Cardiac fibroblast (primary cell): ENCODE measurements around the gene HLTF.

Experiments used
- DNase-seq, 2 donors: peaks; one replicate each; pipeline versions ENCODE4 v3.0.0 to v3.0.0-alpha.2; 2010; ENCODE audit warnings: low read depth in 2 of 2
- H3K4me3 ChIP-seq, 2 donors: replicated peaks in 1 of 2; 1 replicate in 1 of 2; 2 replicates in 1 of 2; pipeline ENCODE4 v1.5.1; 2011; ENCODE audit warnings: low read depth in 2 of 2, low read length in 2 of 2, mild to moderate bottlenecking in 2 of 2, moderate library complexity in 1 of 2
- TF ChIP-seq, protein P1 (sequence below): IDR thresholded peaks from one replicate; pipeline ENCODE4 v1.5.1; 2011; ENCODE audit warnings: low read depth, mild to moderate bottlenecking, low read length, inconsistent platforms

Gene HLTF

DNA sequence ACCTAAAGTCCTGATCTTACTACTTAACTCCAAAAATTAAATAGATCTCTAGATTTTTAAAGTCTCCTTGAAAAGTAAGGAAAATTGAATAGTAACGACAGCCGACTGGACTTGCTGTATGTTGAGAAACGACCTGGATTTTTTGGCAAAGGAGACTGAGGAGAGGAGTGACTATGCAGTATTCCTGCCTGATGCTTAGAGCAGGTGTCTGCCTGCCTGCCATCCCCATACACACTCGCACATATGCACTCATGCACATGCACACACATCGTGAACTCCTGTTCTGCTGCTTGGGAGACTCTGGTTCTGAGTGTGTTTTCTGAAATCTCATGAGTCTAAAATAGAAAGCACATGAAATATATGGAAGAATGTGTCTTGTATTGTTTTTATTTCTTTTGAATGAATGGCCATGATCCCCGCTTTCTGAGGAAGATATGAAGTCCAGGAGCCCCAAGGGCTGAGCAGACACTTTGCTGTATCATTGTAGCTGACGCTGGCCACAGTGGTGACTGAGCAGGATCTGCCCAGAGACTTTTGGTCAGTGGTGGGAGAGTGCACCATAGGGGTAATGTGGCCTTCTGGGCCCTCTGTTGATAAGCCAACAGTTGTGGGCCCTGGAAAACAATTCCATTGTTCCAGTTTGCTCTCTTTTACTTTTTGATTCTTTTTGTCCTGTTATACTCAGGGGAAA, 78.6 kb downstream of the HLTF start:
- no peak for DNase-seq
- TF ChIP-seq, protein P1, sequence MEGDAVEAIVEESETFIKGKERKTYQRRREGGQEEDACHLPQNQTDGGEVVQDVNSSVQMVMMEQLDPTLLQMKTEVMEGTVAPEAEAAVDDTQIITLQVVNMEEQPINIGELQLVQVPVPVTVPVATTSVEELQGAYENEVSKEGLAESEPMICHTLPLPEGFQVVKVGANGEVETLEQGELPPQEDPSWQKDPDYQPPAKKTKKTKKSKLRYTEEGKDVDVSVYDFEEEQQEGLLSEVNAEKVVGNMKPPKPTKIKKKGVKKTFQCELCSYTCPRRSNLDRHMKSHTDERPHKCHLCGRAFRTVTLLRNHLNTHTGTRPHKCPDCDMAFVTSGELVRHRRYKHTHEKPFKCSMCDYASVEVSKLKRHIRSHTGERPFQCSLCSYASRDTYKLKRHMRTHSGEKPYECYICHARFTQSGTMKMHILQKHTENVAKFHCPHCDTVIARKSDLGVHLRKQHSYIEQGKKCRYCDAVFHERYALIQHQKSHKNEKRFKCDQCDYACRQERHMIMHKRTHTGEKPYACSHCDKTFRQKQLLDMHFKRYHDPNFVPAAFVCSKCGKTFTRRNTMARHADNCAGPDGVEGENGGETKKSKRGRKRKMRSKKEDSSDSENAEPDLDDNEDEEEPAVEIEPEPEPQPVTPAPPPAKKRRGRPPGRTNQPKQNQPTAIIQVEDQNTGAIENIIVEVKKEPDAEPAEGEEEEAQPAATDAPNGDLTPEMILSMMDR, result no peak
- no peak overlapping the region for H3K4me3 ChIP-seq

DNA sequence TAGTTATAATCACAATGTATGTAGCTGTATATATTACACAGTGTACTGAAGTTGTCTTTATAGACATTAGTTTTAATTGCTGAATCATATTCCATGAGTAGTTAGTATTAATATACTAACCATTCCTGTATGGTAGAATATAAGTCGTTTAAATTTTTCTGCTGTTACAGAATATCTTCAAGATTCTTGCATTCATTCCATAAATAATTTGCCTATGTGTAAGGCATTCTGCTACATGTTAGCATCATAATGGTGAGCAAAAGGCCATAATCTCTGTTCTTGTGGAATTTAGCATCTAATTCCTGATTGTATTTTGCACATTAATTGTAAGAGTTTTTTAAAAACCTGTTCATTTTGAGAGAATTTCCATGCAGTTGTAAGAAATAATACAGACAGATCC, 80.9 kb downstream of the HLTF start:
- peak in 1 of 2 donors; percentile 53 for DNase-seq
- TF ChIP-seq, protein P1, result no peak
- H3K4me3 ChIP-seq, result no peak overlapping the region

GRCh38 chr3:149004622-149005021, 81.7 kb downstream of the HLTF start:
- H3K4me3 ChIP-seq, result no peak overlapping the region
- DNase-seq, result peak in 1 of 2 donors; percentile 64
- TF ChIP-seq, protein P1, result no peak

DNA sequence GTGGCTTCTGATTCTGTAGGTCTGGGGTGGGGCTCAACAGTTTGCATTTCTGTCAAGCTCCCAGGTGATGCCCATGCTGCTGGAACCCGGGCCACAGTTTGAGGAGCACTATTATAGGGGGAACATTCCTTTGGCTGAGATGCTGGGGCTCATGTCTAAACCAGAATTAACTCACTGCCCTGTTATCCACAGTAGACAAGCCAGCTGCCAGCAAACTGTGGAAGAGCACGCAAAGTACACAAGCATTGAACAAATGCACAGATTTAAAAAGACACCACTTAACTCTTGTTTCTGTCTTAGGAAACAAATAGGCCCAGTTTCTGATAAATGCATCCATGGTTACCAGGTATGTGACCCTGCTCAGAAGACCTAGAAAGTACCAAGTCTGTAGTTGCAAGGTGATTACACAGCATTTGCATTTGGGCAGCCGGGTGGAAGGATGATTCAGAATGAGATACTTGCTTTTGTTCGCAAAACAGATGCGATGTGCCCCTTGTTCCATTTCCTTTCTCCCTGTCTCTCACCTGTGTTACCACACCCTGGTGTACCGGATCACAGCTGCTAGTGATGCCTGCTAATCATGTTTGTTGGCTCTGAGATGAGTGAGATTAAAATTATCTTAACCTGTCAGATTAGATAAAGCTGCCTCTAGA, 82.6 kb downstream of the HLTF start:
- TF ChIP-seq, protein P1, result no peak
- no peak for DNase-seq
- H3K4me3 ChIP-seq, result no peak overlapping the region

DNA sequence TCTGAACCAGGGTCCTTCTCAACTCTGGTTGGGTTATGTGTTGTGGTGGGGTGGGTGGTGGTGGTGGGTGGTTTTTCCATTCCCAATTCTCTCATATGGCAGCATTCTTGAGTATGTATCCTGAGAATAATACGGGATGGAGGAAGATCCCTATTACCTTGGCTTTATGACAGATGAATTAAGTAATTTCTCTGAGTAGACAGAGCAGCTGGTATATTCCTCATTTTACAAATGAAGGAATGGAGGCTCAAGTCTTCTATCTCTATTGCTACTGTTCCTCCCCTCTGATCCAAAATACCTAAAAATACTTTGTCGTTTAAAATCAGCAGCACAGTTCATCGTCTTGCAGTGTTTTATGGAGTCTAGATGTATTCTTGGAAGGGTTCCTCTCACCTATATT, 84.6 kb downstream of the HLTF start:
- H3K4me3 ChIP-seq, result no peak overlapping the region
- TF ChIP-seq, protein P1, result no peak
- no peak for DNase-seq

GRCh38 chr3:149000206-149000745, 86.1 kb downstream of the HLTF start:
- peak in 1 of 2 donors; percentile 65 for DNase-seq
- TF ChIP-seq, protein P1, result no peak
- H3K4me3 ChIP-seq, result no peak overlapping the region
